Measurements from ENCODE around the gene IRF2. TPM values are rescaled to one million over a fixed set of nuclear protein-coding genes. Genes with fewer than 3 reads are reported as not detected.
"Not testable (repeated sequence)": the region's sequence is repeated elsewhere in the genome, so short reads cannot be mapped to it uniquely, and the experiment has no call there.

Gene IRF2
- total RNA-seq, 1 donor from 2014 or later: 18.8 TPM

- H3K4me3 ChIP-seq (ENCODE audit: low read length in 3 of 3); H3K36me3 ChIP-seq (ENCODE audit: control insufficient read depth in 3 of 3, insufficient read depth in 3 of 3, low read length in 3 of 3); H3K9me3 ChIP-seq (ENCODE audit: control insufficient read depth in 3 of 3, low read length in 3 of 3); H3K27me3 ChIP-seq (ENCODE audit: control insufficient read depth in 3 of 3, insufficient read depth in 3 of 3, low read length in 3 of 3): not testable (repeated sequence)
- H3K9ac ChIP-seq (ENCODE audit: low read depth in 1 of 3, low read length in 3 of 3): peak overlapping the region; percentile 69 to 83 (median 75)
- peak overlapping the region; percentile 99 for H3K27ac ChIP-seq (ENCODE audit: low read depth, low read length)
- peaks cover 56 to 62% (median 61%) of the 10 kb centered on the region in 3 donors for H3K4me1 ChIP-seq (ENCODE audit: control insufficient read depth in 3 of 3, insufficient read depth in 3 of 3, low read length in 3 of 3)
Observed at GRCh38 chr4:184346273-184346672, 128.1 kb downstream of the IRF2 start.

DNA sequence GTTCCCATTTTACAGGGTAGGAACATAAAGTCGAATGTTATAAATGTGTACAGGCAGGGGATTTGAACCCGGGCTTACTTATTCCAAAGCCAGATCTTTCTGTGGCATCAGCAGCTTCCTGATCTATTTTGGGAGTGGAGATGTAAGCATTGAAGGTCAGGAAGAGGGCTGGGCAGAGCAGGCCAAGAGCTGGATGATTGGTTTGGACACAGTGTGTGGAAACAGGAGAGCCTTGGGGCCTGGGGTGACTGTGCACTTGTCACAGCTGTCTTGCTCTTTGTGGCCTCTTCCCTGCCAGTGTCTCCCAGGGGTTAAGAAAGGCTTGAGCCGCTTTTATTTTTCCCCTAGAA, 128.8 kb downstream of the IRF2 start:
- Histone ChIP-seq H3K9ac (ENCODE audit: low read depth in 1 of 3, low read length in 3 of 3) (peak overlapping the region; percentile 69 to 83 (median 75)), H3K27ac (ENCODE audit: low read depth, low read length) (peak overlapping the region; percentile 99), H3K4me1 (ENCODE audit: control insufficient read depth in 3 of 3, insufficient read depth in 3 of 3, low read length in 3 of 3) (peaks cover 56 to 62% (median 61%) of the 10 kb centered on the region in 3 donors), H3K27me3 (ENCODE audit: control insufficient read depth in 3 of 3, insufficient read depth in 3 of 3, low read length in 3 of 3) (no peaks in the 10 kb centered on the region), H3K4me3 (ENCODE audit: low read length in 3 of 3) (peak overlapping the region in 1 of 3 donors; percentile 20), H3K36me3 (ENCODE audit: control insufficient read depth in 3 of 3, insufficient read depth in 3 of 3, low read length in 3 of 3) (no peaks in the 10 kb centered on the region), H3K9me3 (ENCODE audit: control insufficient read depth in 3 of 3, low read length in 3 of 3) (no peaks in the 10 kb centered on the region)

DNA sequence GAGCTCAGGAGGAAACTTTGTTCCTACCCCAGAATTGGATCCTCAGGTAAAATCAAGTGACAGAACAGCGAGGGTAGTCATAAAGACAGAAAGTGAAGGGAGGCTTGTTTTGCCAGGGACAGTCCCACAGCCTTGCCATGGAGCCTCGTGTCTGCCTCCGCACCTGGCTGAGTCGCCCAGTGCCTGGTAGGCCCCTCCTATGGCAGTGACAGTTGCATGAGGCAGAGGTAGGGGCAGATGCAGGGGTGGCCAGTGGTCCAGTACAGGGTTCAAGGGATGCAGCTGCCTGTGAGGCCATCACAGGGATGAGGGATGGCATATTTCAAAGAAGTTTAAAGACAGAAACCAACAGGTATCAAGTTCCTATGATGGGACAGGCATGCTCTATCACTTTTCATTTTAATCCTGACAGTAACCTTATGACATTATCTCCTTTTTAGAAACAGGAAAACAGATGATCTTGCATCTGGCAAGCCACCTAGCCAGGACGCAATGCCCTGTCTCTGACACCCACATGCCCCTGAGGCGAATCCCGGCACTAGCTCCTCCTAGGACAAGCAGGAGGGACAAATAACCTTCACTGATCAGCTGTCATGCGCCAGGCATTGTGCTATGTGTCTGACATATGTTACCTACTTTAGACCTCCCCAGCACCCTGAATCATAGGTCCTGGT, 129.3 kb downstream of the IRF2 start:
- peaks cover 56 to 62% (median 61%) of the 10 kb centered on the region in 3 donors for H3K4me1 ChIP-seq (ENCODE audit: control insufficient read depth in 3 of 3, insufficient read depth in 3 of 3, low read length in 3 of 3)
- H3K9me3 ChIP-seq (ENCODE audit: control insufficient read depth in 3 of 3, low read length in 3 of 3): no peaks in the 10 kb centered on the region
- H3K4me3 ChIP-seq (ENCODE audit: low read length in 3 of 3): peak overlapping the region in 2 of 3 donors; percentile 20 to 36
- H3K27ac ChIP-seq (ENCODE audit: low read depth, low read length): peak overlapping the region; percentile 99
- H3K36me3 ChIP-seq (ENCODE audit: control insufficient read depth in 3 of 3, insufficient read depth in 3 of 3, low read length in 3 of 3): no peaks in the 10 kb centered on the region
- peak overlapping the region; percentile 42 to 83 (median 69) for H3K9ac ChIP-seq (ENCODE audit: low read depth in 1 of 3, low read length in 3 of 3)
- H3K27me3 ChIP-seq (ENCODE audit: control insufficient read depth in 3 of 3, insufficient read depth in 3 of 3, low read length in 3 of 3): no peaks in the 10 kb centered on the region

- Histone ChIP-seq H3K36me3 (ENCODE audit: control insufficient read depth in 3 of 3, insufficient read depth in 3 of 3, low read length in 3 of 3) (no peaks in the 10 kb centered on the region), H3K27me3 (ENCODE audit: control insufficient read depth in 3 of 3, insufficient read depth in 3 of 3, low read length in 3 of 3) (no peaks in the 10 kb centered on the region), H3K9ac (ENCODE audit: low read depth in 1 of 3, low read length in 3 of 3) (peak overlapping the region; percentile 51 to 89 (median 74)), H3K4me3 (ENCODE audit: low read length in 3 of 3) (peak overlapping the region in 1 of 3 donors; percentile 89), H3K9me3 (ENCODE audit: control insufficient read depth in 3 of 3, low read length in 3 of 3) (no peaks in the 10 kb centered on the region), H3K4me1 (ENCODE audit: control insufficient read depth in 3 of 3, insufficient read depth in 3 of 3, low read length in 3 of 3) (peaks cover 54 to 58% (median 56%) of the 10 kb centered on the region in 3 donors), H3K27ac (ENCODE audit: low read depth, low read length) (peak overlapping the region; percentile 99)
Observed at GRCh38 chr4:184344435-184344834, 129.9 kb downstream of the IRF2 start.

- H3K27me3 ChIP-seq (ENCODE audit: control insufficient read depth in 3 of 3, insufficient read depth in 3 of 3, low read length in 3 of 3): no peaks in the 10 kb centered on the region
- H3K27ac ChIP-seq (ENCODE audit: low read depth, low read length): peak overlapping the region; percentile 99
- peak overlapping the region; percentile 86 to 94 (median 89) for H3K4me3 ChIP-seq (ENCODE audit: low read length in 3 of 3)
- H3K9me3 ChIP-seq (ENCODE audit: control insufficient read depth in 3 of 3, low read length in 3 of 3): no peaks in the 10 kb centered on the region
- no peaks in the 10 kb centered on the region for H3K36me3 ChIP-seq (ENCODE audit: control insufficient read depth in 3 of 3, insufficient read depth in 3 of 3, low read length in 3 of 3)
- H3K4me1 ChIP-seq (ENCODE audit: control insufficient read depth in 3 of 3, insufficient read depth in 3 of 3, low read length in 3 of 3): peaks cover 48 to 52% (median 50%) of the 10 kb centered on the region in 3 donors
- H3K9ac ChIP-seq (ENCODE audit: low read depth in 1 of 3, low read length in 3 of 3): peak overlapping the region; percentile 74 to 89 (median 88)
Observed at GRCh38 chr4:184343502-184344177, 130.7 kb downstream of the IRF2 start.

DNA sequence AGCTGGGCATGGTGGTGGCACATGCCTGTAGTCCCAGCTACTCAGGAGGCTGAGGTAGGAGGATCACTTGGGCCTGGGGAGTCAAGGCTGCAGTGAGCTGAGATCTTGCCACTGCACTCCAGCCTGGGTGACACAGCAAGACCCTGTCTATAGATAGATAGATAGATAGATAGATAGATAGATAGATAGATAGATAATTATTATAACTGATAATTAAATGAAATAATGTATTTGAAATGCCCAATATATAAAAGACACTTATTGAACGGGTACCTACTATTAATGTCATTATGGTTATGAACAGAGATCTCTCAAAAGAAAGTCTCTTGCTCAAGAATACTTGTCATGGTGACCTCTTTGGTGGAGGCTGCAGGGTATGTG, 131.5 kb downstream of the IRF2 start:
- H3K9ac ChIP-seq (ENCODE audit: low read depth in 1 of 3, low read length in 3 of 3): peak overlapping the region; percentile 74 to 89 (median 88)

GRCh38 chr4:184342167-184342856, 132.0 kb downstream of the IRF2 start:
- Histone ChIP-seq H3K27me3 (ENCODE audit: control insufficient read depth in 3 of 3, insufficient read depth in 3 of 3, low read length in 3 of 3) (no peaks in the 10 kb centered on the region), H3K4me1 (ENCODE audit: control insufficient read depth in 3 of 3, insufficient read depth in 3 of 3, low read length in 3 of 3) (peaks cover 36 to 39% (median 37%) of the 10 kb centered on the region in 3 donors), H3K9ac (ENCODE audit: low read depth in 1 of 3, low read length in 3 of 3) (no peak overlapping the region), H3K36me3 (ENCODE audit: control insufficient read depth in 3 of 3, insufficient read depth in 3 of 3, low read length in 3 of 3) (no peaks in the 10 kb centered on the region), H3K27ac (ENCODE audit: low read depth, low read length) (no peak overlapping the region), H3K4me3 (ENCODE audit: low read length in 3 of 3) (no peak overlapping the region), H3K9me3 (ENCODE audit: control insufficient read depth in 3 of 3, low read length in 3 of 3) (peaks cover 0 to 2% (median 0%) of the 10 kb centered on the region in 3 donors)

More for the DNA sequence above, 131.5 kb downstream of the IRF2 start:
- H3K9me3 ChIP-seq (ENCODE audit: control insufficient read depth in 3 of 3, low read length in 3 of 3); H3K27me3 ChIP-seq (ENCODE audit: control insufficient read depth in 3 of 3, insufficient read depth in 3 of 3, low read length in 3 of 3); H3K36me3 ChIP-seq (ENCODE audit: control insufficient read depth in 3 of 3, insufficient read depth in 3 of 3, low read length in 3 of 3): not testable (repeated sequence)
- Histone ChIP-seq H3K27ac (ENCODE audit: low read depth, low read length) (peak overlapping the region; percentile 99), H3K4me3 (ENCODE audit: low read length in 3 of 3) (peak overlapping the region in 2 of 3 donors; percentile 86 to 89), H3K4me1 (ENCODE audit: control insufficient read depth in 3 of 3, insufficient read depth in 3 of 3, low read length in 3 of 3) (peaks cover 41 to 44% (median 42%) of the 10 kb centered on the region in 3 donors)

- not testable (repeated sequence) for H3K9ac ChIP-seq (ENCODE audit: low read depth in 1 of 3, low read length in 3 of 3); H3K27ac ChIP-seq (ENCODE audit: low read depth, low read length); H3K4me3 ChIP-seq (ENCODE audit: low read length in 3 of 3); H3K36me3 ChIP-seq (ENCODE audit: control insufficient read depth in 3 of 3, insufficient read depth in 3 of 3, low read length in 3 of 3); H3K27me3 ChIP-seq (ENCODE audit: control insufficient read depth in 3 of 3, insufficient read depth in 3 of 3, low read length in 3 of 3); H3K9me3 ChIP-seq (ENCODE audit: control insufficient read depth in 3 of 3, low read length in 3 of 3)
- peaks cover 15% of the 10 kb centered on the region in 3 donors for H3K4me1 ChIP-seq (ENCODE audit: control insufficient read depth in 3 of 3, insufficient read depth in 3 of 3, low read length in 3 of 3)
Observed at GRCh38 chr4:184339398-184340193, 134.8 kb downstream of the IRF2 start.

DNA sequence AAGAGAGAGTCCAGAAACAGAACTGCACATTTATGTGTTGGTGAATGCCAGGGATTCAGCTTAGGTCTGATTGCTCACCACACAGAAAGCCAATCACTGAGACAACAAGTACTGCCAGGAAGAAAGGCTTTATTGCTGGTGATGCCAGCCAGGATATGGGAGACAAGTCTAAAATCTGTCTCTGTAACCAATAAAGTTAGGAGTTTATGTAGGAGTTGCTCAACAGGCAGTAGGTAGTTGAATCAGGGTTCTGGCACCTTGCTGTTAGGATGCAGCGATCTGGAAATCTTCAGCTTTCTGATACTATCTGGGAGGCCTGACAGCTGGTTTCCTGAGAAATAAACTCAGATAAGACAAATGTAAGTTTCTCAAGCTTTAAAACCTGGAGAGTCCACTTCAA, 136.4 kb downstream of the IRF2 start:
- Histone ChIP-seq H3K4me1 (ENCODE audit: control insufficient read depth in 3 of 3, insufficient read depth in 3 of 3, low read length in 3 of 3) (no peaks in the 10 kb centered on the region), H3K4me3 (ENCODE audit: low read length in 3 of 3) (no peak overlapping the region), H3K9ac (ENCODE audit: low read depth in 1 of 3, low read length in 3 of 3) (no peak overlapping the region), H3K9me3 (ENCODE audit: control insufficient read depth in 3 of 3, low read length in 3 of 3) (peaks cover 0 to 2% (median 0%) of the 10 kb centered on the region in 3 donors), H3K27me3 (ENCODE audit: control insufficient read depth in 3 of 3, insufficient read depth in 3 of 3, low read length in 3 of 3) (no peaks in the 10 kb centered on the region), H3K36me3 (ENCODE audit: control insufficient read depth in 3 of 3, insufficient read depth in 3 of 3, low read length in 3 of 3) (no peaks in the 10 kb centered on the region), H3K27ac (ENCODE audit: low read depth, low read length) (no peak overlapping the region)
